Thyroid gland (tissue), 4 donors: ENCODE results near the gene FRYL. TPM values are rescaled to one million over a fixed set of nuclear protein-coding genes. Genes with fewer than 3 reads are reported as not detected.
"Not testable (repeated sequence)": the region's sequence is repeated elsewhere in the genome, so short reads cannot be mapped to it uniquely, and the experiment has no call there.

Source experiments
- DNase-seq, 2 donors: peaks; one replicate each; pipeline ENCODE4 v3.0.0-alpha.2; 2019
- H3K27ac ChIP-seq, 3 donors: fragments of 200-600 bp; sonication (generic); 1 replicate in 2 of 3; 2 replicates in 1 of 3; pipeline ENCODE4 v1.5.1; 2016 to 2019; ENCODE audit warnings: mild to moderate bottlenecking in 1 of 3, moderate library complexity in 1 of 3
- H3K27me3 ChIP-seq: fragments of 200-600 bp; sonication (generic); one replicate; pipeline ENCODE4 v1.5.1; 2019
- H3K36me3 ChIP-seq, 2 donors: fragments of 200-600 bp; sonication (generic); one replicate each; pipeline ENCODE4 v1.5.1; 2016 to 2019
- H3K4me1 ChIP-seq, 2 donors: fragments of 200-600 bp; sonication (generic); one replicate each; pipeline ENCODE4 v1.5.1; 2017 to 2019
- H3K4me3 ChIP-seq, 3 donors: fragments of 200-600 bp; sonication (generic); replicated peaks in 1 of 3; 1 replicate in 2 of 3; 2 replicates in 1 of 3; pipeline ENCODE4 v1.5.1; 2016; ENCODE audit warnings: mild to moderate bottlenecking in 1 of 3
- H3K9me3 ChIP-seq: fragments of 200-600 bp; sonication (generic); one replicate; pipeline ENCODE4 v1.5.1; 2017
- CTCF ChIP-seq, 6 experiments: fragments of 200-600 bp in 3 of 6; fragments of 450-650 bp in 3 of 6; sonication (generic) in 3 of 6; IDR thresholded peaks; one replicate each; pipeline ENCODE4 v1.5.1; 2016 to 2019; ENCODE audit warnings: antibody characterized with exemption in 6 of 6, mild to moderate bottlenecking in 2 of 6, inconsistent platforms in 1 of 6, moderate library complexity in 1 of 6
- POLR2A ChIP-seq, 2 donors: fragments of 450-650 bp; IDR thresholded peaks; one replicate each; pipeline ENCODE4 v1.6.1; 2017; ENCODE audit warnings: antibody characterized with exemption in 2 of 2, mild to moderate bottlenecking in 2 of 2, moderate library complexity in 1 of 2
- WGBS, 2 donors: methylation state at CpG; one replicate each; pipeline ENCODE4 v1.1.5; 2017; 5-methylcytosine and 5-hydroxymethylcytosine counted together
- intact Hi-C: fragments of 100-400 bp; cut with DNase I; formaldehyde crosslinking; loops from one replicate; pipeline ENCODE4 v1.15.1; 2023
- total RNA-seq, 4 donors: library from RNA; depleted of rRNA; stranded (reverse); fragments of >200 nt; gene quantifications; one replicate each; pipeline ENCODE4 v1.2.3, GENCODE V29; 2016

The FRYL gene
- total RNA-seq, 4 donors from 2014 or later = 48.7 to 90.4 (median 67.8) TPM

GRCh38 chr4:48738856-48739255, 41.2 kb downstream of the FRYL start:
- no peaks in the 10 kb centered on the region for H3K36me3 ChIP-seq
- no peaks in the 10 kb centered on the region for H3K9me3 ChIP-seq
- no peak for DNase-seq
- H3K4me1 ChIP-seq = peaks cover 0 to 5% of the 10 kb centered on the region in 2 donors
- no peak overlapping the region for H3K27ac ChIP-seq
- WGBS, 2 donors = 97 to 98% methylated on average over 3 of the region's 3 CpGs
- intact Hi-C loops = no loop called here
- no peaks in the 10 kb centered on the region for H3K27me3 ChIP-seq
- H3K4me3 ChIP-seq = no peak overlapping the region
- TF ChIP-seq POLR2A (IDR thresholded peaks at IDR 0.05) (no peak), CTCF (IDR thresholded peaks at IDR 0.05) (no peak)

DNA sequence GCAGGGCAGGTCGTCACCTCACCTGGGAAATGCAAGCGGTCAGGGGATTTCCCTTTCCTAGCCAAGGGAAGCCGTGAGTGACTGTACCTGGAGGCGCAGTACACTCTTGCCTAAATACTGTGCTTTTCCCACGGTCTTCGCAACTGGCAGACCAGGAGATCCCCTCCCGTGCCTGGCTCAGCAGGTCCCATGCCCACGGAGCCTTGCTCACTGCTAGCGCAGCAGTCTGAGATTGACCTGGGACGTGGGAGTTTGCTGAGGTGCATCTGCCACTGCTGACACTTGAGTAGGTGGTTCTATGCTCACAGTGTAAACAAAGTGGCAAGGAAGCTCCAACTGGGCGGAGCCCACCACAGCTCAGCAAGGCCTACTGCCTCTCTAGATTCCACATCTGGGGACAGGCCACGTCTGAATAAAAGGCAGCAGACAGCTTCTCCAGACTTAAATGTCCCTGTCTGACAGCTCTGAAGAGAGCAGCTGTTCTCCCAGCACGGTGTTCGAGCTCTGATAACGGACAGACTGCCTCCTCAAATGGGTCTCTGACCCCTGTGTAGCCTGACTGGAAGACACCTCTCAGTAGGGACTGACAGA, 51.1 kb downstream of the FRYL start:
- H3K36me3 ChIP-seq, DNase-seq, H3K4me3 ChIP-seq, H3K27ac ChIP-seq, H3K9me3 ChIP-seq, H3K4me1 ChIP-seq, intact Hi-C loops, H3K27me3 ChIP-seq: not testable (repeated sequence)
- 89 to 91% methylated on average over 13 to 15 of the region's 15 CpGs for WGBS, 2 donors

DNA sequence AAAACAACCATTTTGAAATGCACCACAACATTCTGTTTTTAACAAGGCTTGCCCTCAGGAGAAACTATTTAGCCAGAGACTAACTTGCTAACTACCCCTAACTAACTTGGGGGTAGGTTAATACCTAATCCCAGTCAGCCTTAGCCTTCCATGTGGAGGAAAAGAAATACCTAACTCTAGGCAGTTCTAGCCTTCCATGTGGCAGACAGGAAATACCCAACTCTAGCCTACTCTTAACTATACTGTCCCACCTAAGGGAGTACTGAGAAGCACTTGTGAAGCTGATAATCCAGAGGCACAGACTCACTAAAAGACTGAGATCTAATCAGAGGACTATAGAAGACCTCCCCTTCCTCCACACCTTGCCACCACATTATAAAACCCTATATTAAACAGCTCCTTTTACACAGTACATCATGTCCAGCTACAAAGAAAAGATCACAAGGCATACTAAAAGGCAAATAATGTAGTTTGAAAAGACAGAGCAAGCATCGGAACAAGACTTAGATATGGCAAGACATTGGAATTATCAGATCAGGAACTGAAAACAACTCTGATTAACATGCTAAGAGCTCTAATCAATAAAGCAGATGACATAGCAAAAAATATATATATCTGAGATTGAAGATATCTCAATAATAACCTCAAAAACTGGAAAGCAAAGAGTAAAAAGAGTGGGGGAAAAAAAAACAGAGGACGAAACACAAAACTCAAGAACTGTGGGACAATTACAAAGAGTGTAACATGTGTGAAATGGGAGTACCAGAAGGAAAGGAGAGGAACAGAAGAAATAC, 52.2 kb downstream of the FRYL start:
- TF ChIP-seq POLR2A (IDR thresholded peaks at IDR 0.05) (no peak), CTCF (IDR thresholded peaks at IDR 0.05) (no peak)
- peaks cover 3 to 13% of the 10 kb centered on the region in 2 donors for H3K4me1 ChIP-seq
- intact Hi-C loops = no loop called here
- no peak overlapping the region for H3K4me3 ChIP-seq
- WGBS, 2 donors = 97 to 99% methylated on average over 2 of the region's 2 CpGs
- no peak for DNase-seq
- no peaks in the 10 kb centered on the region for H3K9me3 ChIP-seq
- no peaks in the 10 kb centered on the region for H3K27me3 ChIP-seq
- no peak overlapping the region for H3K27ac ChIP-seq
- H3K36me3 ChIP-seq = no peaks in the 10 kb centered on the region

GRCh38 chr4:48725414-48725813, 54.7 kb downstream of the FRYL start:
- no peak for DNase-seq
- Histone ChIP-seq H3K4me1 (peaks cover 3 to 16% of the 10 kb centered on the region in 2 donors), H3K36me3 (no peaks in the 10 kb centered on the region), H3K27ac (no peak overlapping the region), H3K4me3 (no peak overlapping the region), H3K27me3 (no peaks in the 10 kb centered on the region), H3K9me3 (no peaks in the 10 kb centered on the region)
- TF ChIP-seq CTCF (IDR thresholded peaks at IDR 0.05) (no peak), POLR2A (IDR thresholded peaks at IDR 0.05) (no peak)
- intact Hi-C loops = no loop called here
- WGBS, 2 donors = 90 to 93% methylated on average over 7 of the region's 7 CpGs

DNA sequence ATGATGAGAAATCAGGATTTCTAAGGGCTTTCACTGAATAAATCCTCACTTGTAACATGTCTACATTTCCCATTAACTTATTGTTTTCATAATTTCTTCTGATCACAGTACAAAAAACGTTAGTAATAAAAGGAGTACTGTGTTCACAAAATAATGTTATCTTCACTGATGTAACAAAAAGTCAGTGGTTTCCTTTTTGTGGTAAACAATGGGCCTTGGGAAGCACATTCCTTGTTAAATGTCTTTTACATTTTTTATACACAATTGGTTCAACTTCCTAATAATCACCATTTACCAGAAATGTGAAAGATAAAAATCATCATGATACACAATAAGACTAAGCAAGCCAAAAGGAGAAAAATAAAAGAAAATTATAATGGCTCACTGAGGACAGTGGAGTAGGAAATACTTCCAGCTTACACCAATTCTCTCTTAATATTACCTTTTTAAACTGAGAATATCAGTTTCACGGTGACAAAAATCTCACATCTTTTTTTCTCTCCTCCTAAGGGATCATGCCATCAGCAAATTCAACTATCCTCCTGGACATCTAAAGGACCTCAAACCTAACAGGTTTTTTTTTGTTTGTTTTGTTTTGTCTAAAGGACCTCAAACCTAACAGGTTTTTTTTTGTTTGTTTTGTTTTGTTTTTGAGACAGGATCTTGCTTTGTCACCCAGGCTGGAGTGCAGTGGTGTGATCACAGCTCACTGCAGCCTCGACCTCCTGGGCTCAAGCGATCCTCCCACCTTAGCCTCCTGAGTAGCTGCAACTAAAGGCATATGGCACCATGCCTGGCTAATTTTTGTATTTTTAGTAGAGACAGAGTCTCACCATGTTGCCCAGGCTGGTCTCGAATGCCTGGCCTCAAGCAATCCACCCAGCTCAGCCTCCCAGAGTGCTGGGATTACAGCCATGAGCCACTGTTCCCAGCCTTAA, 57.3 kb downstream of the FRYL start:
- no peak overlapping the region for H3K27ac ChIP-seq
- intact Hi-C loops = no loop called here
- WGBS, 2 donors = 64% methylated on average over 5 of the region's 5 CpGs
- TF ChIP-seq CTCF (IDR thresholded peaks at IDR 0.05) = no peak
- no peak for TF ChIP-seq POLR2A (IDR thresholded peaks at IDR 0.05)
- H3K4me3 ChIP-seq = no peak overlapping the region
- H3K27me3 ChIP-seq = no peaks in the 10 kb centered on the region
- no peak for DNase-seq
- no peaks in the 10 kb centered on the region for H3K36me3 ChIP-seq
- no peaks in the 10 kb centered on the region for H3K9me3 ChIP-seq
- H3K4me1 ChIP-seq = peaks cover 3 to 16% of the 10 kb centered on the region in 2 donors
